GM15510 (cell line): ENCODE data around the gene DMD.

Experiments used
- POLR2A ChIP-seq: IDR thresholded peaks from 3 replicates; pipeline ENCODE4 v1.6.1; 2011; ENCODE audit warnings: borderline replicate concordance; ENCODE audit not compliant: insufficient read length; ENCODE audit errors: extremely low read depth

DMD gene

GRCh38 chrX:32370456-32371205, 840.7 kb downstream of the DMD start:
- no peak for TF ChIP-seq POLR2A

- TF ChIP-seq POLR2A, result no peak
Observed at GRCh38 chrX:32293962-32294700, 917.2 kb downstream of the DMD start.

GRCh38 chrX:32289356-32289755, 922.0 kb downstream of the DMD start:
- TF ChIP-seq POLR2A, result no peak

GRCh38 chrX:32281853-32282252, 929.5 kb downstream of the DMD start:
- TF ChIP-seq POLR2A, result no peak

- no peak for TF ChIP-seq POLR2A
Observed at GRCh38 chrX:32280921-32281320, 930.4 kb downstream of the DMD start.

- TF ChIP-seq POLR2A, result no peak
Observed at GRCh38 chrX:32280489-32280888, 930.9 kb downstream of the DMD start.

- no peak for TF ChIP-seq POLR2A
Observed at GRCh38 chrX:32276153-32276552, 935.2 kb downstream of the DMD start.

- TF ChIP-seq POLR2A, result no peak
Observed at GRCh38 chrX:32269866-32270265, 941.5 kb downstream of the DMD start.

- TF ChIP-seq POLR2A, result no peak
Observed at GRCh38 chrX:32268207-32268606, 943.1 kb downstream of the DMD start.

GRCh38 chrX:32267796-32268195, 943.6 kb downstream of the DMD start:
- no peak for TF ChIP-seq POLR2A

- no peak for TF ChIP-seq POLR2A
Observed at GRCh38 chrX:32195611-32196010, 1015.7 kb downstream of the DMD start.

- no peak for TF ChIP-seq POLR2A
Observed at GRCh38 chrX:32191316-32191715, 1020.0 kb downstream of the DMD start.

- no peak for TF ChIP-seq POLR2A
Observed at GRCh38 chrX:32185160-32185559, 1026.2 kb downstream of the DMD start.

- no peak for TF ChIP-seq POLR2A
Observed at GRCh38 chrX:32183066-32183465, 1028.3 kb downstream of the DMD start.

GRCh38 chrX:32176510-32176909, 1034.8 kb downstream of the DMD start:
- TF ChIP-seq POLR2A, result no peak

- TF ChIP-seq POLR2A, result no peak
Observed at GRCh38 chrX:32170481-32170880, 1040.9 kb downstream of the DMD start.
